ENCODE data around the gene TDP2. TPM values are rescaled to one million over a fixed set of nuclear protein-coding genes. Genes with fewer than 3 reads are reported as not detected.

The TDP2 gene
- total and polyA plus RNA-seq, 2 donors from 2014 or later, result 33.0 to 82.9 TPM

DNA sequence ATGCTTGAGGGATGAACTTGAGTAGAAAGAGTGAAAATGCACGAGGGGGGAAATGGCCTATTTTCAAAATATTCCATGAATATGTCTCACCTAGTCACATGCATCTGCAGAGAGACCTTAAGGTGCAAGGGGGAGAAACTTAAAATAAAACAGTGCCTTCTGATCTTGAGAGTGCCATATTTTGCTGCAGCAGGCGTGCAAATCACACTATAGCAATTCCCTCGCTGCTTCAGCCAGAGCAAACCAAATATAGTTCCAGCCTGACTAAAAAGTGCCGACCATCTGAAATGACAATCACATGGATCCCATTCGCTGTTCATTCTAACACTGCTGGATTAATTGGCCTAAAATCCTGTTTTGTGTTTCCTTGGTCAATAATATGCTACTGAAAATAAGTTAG is 47.0 kb downstream of the TDP2 start:
- Histone ChIP-seq H3K36me3 (ENCODE audit: control insufficient read depth in 2 of 3, insufficient read depth in 3 of 3, low read length in 3 of 3) (no peaks in the 10 kb centered on the region), H3K9ac (ENCODE audit: low read length in 3 of 3) (no peak overlapping the region), H3K27ac (ENCODE audit: low read depth in 2 of 2, low read length in 2 of 2) (no peak overlapping the region), H3K4me3 (ENCODE audit: low read length in 3 of 3) (no peak overlapping the region), H3K27me3 (ENCODE audit: control insufficient read depth, insufficient read depth, low read length) (no peaks in the 10 kb centered on the region), H3K9me3 (ENCODE audit: control insufficient read depth in 2 of 3, insufficient read depth in 1 of 3, low read length in 3 of 3) (no peaks in the 10 kb centered on the region), H3K4me1 (ENCODE audit: control insufficient read depth in 2 of 3, insufficient read depth in 2 of 3, low read depth in 1 of 3, low read length in 3 of 3) (no peaks in the 10 kb centered on the region)
- no peak for TF ChIP-seq CTCF (IDR thresholded peaks at IDR 0.05; ENCODE audit: borderline replicate concordance, extremely low read depth, insufficient read depth)
- FAIRE-seq, result no peak
- DNase-seq, result no peak
- intact Hi-C loops (cut with DNase I), result no loop called here

- H3K36me3 ChIP-seq (ENCODE audit: control insufficient read depth in 2 of 3, insufficient read depth in 3 of 3, low read length in 3 of 3), result no peaks in the 10 kb centered on the region
- TF ChIP-seq CTCF (IDR thresholded peaks at IDR 0.05; ENCODE audit: borderline replicate concordance, extremely low read depth, insufficient read depth), result no peak
- H3K27ac ChIP-seq (ENCODE audit: low read depth in 2 of 2, low read length in 2 of 2), result no peak overlapping the region
- no peak overlapping the region for H3K9ac ChIP-seq (ENCODE audit: low read length in 3 of 3)
- no peaks in the 10 kb centered on the region for H3K4me1 ChIP-seq (ENCODE audit: control insufficient read depth in 2 of 3, insufficient read depth in 2 of 3, low read depth in 1 of 3, low read length in 3 of 3)
- intact Hi-C loops (cut with DNase I), result no loop called here
- DNase-seq (no peak), FAIRE-seq (no peak)
- no peaks in the 10 kb centered on the region for H3K9me3 ChIP-seq (ENCODE audit: control insufficient read depth in 2 of 3, insufficient read depth in 1 of 3, low read length in 3 of 3)
- H3K4me3 ChIP-seq (ENCODE audit: low read length in 3 of 3), result no peak overlapping the region
- H3K27me3 ChIP-seq (ENCODE audit: control insufficient read depth, insufficient read depth, low read length), result no peaks in the 10 kb centered on the region
Measured at GRCh38 chr6:24614648-24615047, 52.1 kb downstream of the TDP2 start.

GRCh38 chr6:24614043-24614420 is 52.7 kb downstream of the TDP2 start:
- no peak for TF ChIP-seq CTCF (IDR thresholded peaks at IDR 0.05; ENCODE audit: borderline replicate concordance, extremely low read depth, insufficient read depth)
- no peaks in the 10 kb centered on the region for H3K9me3 ChIP-seq (ENCODE audit: control insufficient read depth in 2 of 3, insufficient read depth in 1 of 3, low read length in 3 of 3)
- no peak overlapping the region for H3K27ac ChIP-seq (ENCODE audit: low read depth in 2 of 2, low read length in 2 of 2)
- intact Hi-C loops (cut with DNase I), result no loop called here
- FAIRE-seq (no peak), DNase-seq (no peak)
- H3K27me3 ChIP-seq (ENCODE audit: control insufficient read depth, insufficient read depth, low read length), result no peaks in the 10 kb centered on the region
- H3K4me3 ChIP-seq (ENCODE audit: low read length in 3 of 3), result no peak overlapping the region
- no peaks in the 10 kb centered on the region for H3K4me1 ChIP-seq (ENCODE audit: control insufficient read depth in 2 of 3, insufficient read depth in 2 of 3, low read depth in 1 of 3, low read length in 3 of 3)
- no peak overlapping the region for H3K9ac ChIP-seq (ENCODE audit: low read length in 3 of 3)
- H3K36me3 ChIP-seq (ENCODE audit: control insufficient read depth in 2 of 3, insufficient read depth in 3 of 3, low read length in 3 of 3), result no peaks in the 10 kb centered on the region

GRCh38 chr6:24613361-24614042 is 53.2 kb downstream of the TDP2 start:
- Histone ChIP-seq H3K9me3 (ENCODE audit: control insufficient read depth in 2 of 3, insufficient read depth in 1 of 3, low read length in 3 of 3) (no peaks in the 10 kb centered on the region), H3K27ac (ENCODE audit: low read depth in 2 of 2, low read length in 2 of 2) (no peak overlapping the region), H3K27me3 (ENCODE audit: control insufficient read depth, insufficient read depth, low read length) (no peaks in the 10 kb centered on the region), H3K4me3 (ENCODE audit: low read length in 3 of 3) (no peak overlapping the region), H3K9ac (ENCODE audit: low read length in 3 of 3) (no peak overlapping the region), H3K4me1 (ENCODE audit: control insufficient read depth in 2 of 3, insufficient read depth in 2 of 3, low read depth in 1 of 3, low read length in 3 of 3) (no peaks in the 10 kb centered on the region), H3K36me3 (ENCODE audit: control insufficient read depth in 2 of 3, insufficient read depth in 3 of 3, low read length in 3 of 3) (no peaks in the 10 kb centered on the region)
- DNase-seq (no peak), FAIRE-seq (no peak)
- no peak for TF ChIP-seq CTCF (IDR thresholded peaks at IDR 0.05; ENCODE audit: borderline replicate concordance, extremely low read depth, insufficient read depth)
- intact Hi-C loops (cut with DNase I), result no loop called here

All from kidney (tissue), 14 donors.